Measurements from ENCODE around the gene ZNHIT3. TPM values are rescaled to one million over a fixed set of nuclear protein-coding genes. Genes with fewer than 3 reads are reported as not detected.

The ZNHIT3 gene
- total and polyA plus RNA-seq, 10 of the 15 experiments (the other 5 are each of a cell fraction or from before 2014, with no cell fraction given), result 34.1 to 128 (median 55.6) TPM

DNA sequence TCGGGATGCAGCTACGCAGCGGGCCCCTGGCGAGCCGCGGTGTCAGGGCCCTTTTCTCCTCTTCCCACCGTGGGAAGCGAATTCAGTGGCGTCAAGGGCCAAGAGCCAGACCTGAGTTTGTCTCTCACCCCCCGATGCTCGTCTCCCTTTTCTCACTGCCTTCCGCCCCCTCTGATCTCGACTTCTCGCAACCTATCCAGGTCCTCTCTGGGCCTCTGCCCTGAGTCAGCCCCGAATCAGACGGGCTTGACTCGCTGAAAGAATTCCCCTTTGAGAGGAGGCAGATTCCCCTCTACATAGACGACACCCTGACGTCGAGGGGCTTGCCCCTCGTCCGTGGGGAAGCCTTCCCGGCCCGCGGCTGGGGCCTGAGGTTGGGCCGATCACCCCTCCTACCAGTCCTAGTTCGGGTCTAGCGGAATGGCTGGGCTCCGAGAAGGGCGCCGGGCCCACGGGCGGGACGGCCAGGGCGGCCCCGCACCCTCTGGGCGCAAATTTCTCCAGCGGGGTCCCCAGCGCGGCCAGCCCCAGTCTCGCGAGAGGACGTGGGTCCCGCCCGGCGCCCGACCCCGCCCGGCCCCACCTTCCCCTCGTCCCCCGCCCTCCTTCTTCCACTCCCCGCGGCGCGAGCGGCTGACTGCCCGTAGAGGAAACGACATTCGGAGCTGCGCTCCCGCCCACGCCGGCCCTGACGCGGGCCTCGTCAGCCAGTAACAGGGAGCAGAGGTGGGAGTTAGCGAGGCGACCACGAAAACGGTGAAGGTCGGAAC, 58.0 kb downstream of the ZNHIT3 start, which contains the start of gene GGNBP2 (continued):
- peak; percentile 79 for TF ChIP-seq BRCA1 (IDR thresholded peaks at IDR 0.05; ENCODE audit: low read depth, low read length)
- TF ChIP-seq, protein P1, sequence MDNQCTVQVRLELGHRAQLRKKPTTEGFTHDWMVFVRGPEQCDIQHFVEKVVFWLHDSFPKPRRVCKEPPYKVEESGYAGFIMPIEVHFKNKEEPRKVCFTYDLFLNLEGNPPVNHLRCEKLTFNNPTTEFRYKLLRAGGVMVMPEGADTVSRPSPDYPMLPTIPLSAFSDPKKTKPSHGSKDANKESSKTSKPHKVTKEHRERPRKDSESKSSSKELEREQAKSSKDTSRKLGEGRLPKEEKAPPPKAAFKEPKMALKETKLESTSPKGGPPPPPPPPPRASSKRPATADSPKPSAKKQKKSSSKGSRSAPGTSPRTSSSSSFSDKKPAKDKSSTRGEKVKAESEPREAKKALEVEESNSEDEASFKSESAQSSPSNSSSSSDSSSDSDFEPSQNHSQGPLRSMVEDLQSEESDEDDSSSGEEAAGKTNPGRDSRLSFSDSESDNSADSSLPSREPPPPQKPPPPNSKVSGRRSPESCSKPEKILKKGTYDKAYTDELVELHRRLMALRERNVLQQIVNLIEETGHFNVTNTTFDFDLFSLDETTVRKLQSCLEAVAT (IDR thresholded peaks at IDR 0.05), result no peak; the same call in 1 of the 2 replicates
- TF ChIP-seq MYC (IDR thresholded peaks at IDR 0.05; ENCODE audit: insufficient read depth, insufficient read length, insufficient replicate concordance, low read length, severe bottlenecking), result no peak
- no peak for TF ChIP-seq NFXL1 (IDR thresholded peaks at IDR 0.05; ENCODE audit: borderline replicate concordance)
- TF ChIP-seq SIX5 (IDR thresholded peaks at IDR 0.05; ENCODE audit: low read depth, low read length, severe bottlenecking), result no peak
- no peak for TF ChIP-seq IRF3 (IDR thresholded peaks at IDR 0.05)
- peak; percentile 19 for TF ChIP-seq HDAC6 (IDR thresholded peaks at IDR 0.05; ENCODE audit: unreplicated experiment)
- TF ChIP-seq JUND (IDR thresholded peaks at IDR 0.05; ENCODE audit: low read depth, low read length), result no peak
- TF ChIP-seq CEBPB (IDR thresholded peaks at IDR 0.05; ENCODE audit: borderline replicate concordance in 1 of 2, low read depth in 2 of 2, low read length in 2 of 2), result no peak
- no peak for TF ChIP-seq GABPA (IDR thresholded peaks at IDR 0.05; ENCODE audit: low read depth)
- peak; percentile 23; the same call in 1 of the 2 replicates for TF ChIP-seq HCFC1 (IDR thresholded peaks at IDR 0.05; ENCODE audit: low read length)
- TF ChIP-seq KDM1A (IDR thresholded peaks at IDR 0.05; ENCODE audit: borderline replicate concordance), result no peak
- TF ChIP-seq POLR2AphosphoS5 (IDR thresholded peaks at IDR 0.05; ENCODE audit: low read length), result peak; percentile 78
- no peak for TF ChIP-seq FOS (IDR thresholded peaks at IDR 0.05; ENCODE audit: borderline replicate concordance, extremely low read depth, insufficient read length)
- TF ChIP-seq SPI1 (IDR thresholded peaks at IDR 0.05; ENCODE audit: borderline replicate concordance, insufficient read depth, low read depth, low read length), result no peak
- TF ChIP-seq ZNF207 (IDR thresholded peaks at IDR 0.05; ENCODE audit: borderline replicate concordance), result no peak
- no peak for TF ChIP-seq SMARCA5 (IDR thresholded peaks at IDR 0.05)
- TF ChIP-seq, protein P2, sequence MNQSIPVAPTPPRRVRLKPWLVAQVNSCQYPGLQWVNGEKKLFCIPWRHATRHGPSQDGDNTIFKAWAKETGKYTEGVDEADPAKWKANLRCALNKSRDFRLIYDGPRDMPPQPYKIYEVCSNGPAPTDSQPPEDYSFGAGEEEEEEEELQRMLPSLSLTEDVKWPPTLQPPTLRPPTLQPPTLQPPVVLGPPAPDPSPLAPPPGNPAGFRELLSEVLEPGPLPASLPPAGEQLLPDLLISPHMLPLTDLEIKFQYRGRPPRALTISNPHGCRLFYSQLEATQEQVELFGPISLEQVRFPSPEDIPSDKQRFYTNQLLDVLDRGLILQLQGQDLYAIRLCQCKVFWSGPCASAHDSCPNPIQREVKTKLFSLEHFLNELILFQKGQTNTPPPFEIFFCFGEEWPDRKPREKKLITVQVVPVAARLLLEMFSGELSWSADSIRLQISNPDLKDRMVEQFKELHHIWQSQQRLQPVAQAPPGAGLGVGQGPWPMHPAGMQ (IDR thresholded peaks at IDR 0.05; ENCODE audit: borderline replicate concordance), result no peak
- TF ChIP-seq TCF7 (IDR thresholded peaks at IDR 0.05; ENCODE audit: borderline replicate concordance), result no peak
- peak; percentile 29; the same call in 1 of the 2 replicates for TF ChIP-seq PKNOX1 (IDR thresholded peaks at IDR 0.05)
- TF ChIP-seq HDAC2 (IDR thresholded peaks at IDR 0.05), result no peak
- 0 out of 3 replicates have a peak, but pooled peaks of 1 of the 2 experiments have one; percentile 28 for TF ChIP-seq EGR1 (IDR thresholded peaks at IDR 0.05; ENCODE audit: borderline replicate concordance in 1 of 2, low read depth in 2 of 2, low read length in 2 of 2)
- TF ChIP-seq MEF2A (IDR thresholded peaks at IDR 0.05; ENCODE audit: insufficient read depth, low read depth, low read length), result 0 out of 2 replicates have a peak, but pooled peaks have one; percentile 2
- no peak for TF ChIP-seq TARDBP (IDR thresholded peaks at IDR 0.05; ENCODE audit: borderline replicate concordance)
- TF ChIP-seq TCF3 (IDR thresholded peaks at IDR 0.05; ENCODE audit: borderline replicate concordance, insufficient read depth, low read depth, low read length), result no peak
